GM18907 (cell line): ENCODE results near the gene HJV.

Experiments
- ATAC-seq: cut with Tn5 transposase; IDR thresholded peaks from one replicate; pipeline ENCODE4 v1.9.1; 2021; ENCODE audit warnings: mild to moderate bottlenecking, moderate library complexity; ENCODE audit not compliant: unreplicated experiment

Gene HJV

DNA sequence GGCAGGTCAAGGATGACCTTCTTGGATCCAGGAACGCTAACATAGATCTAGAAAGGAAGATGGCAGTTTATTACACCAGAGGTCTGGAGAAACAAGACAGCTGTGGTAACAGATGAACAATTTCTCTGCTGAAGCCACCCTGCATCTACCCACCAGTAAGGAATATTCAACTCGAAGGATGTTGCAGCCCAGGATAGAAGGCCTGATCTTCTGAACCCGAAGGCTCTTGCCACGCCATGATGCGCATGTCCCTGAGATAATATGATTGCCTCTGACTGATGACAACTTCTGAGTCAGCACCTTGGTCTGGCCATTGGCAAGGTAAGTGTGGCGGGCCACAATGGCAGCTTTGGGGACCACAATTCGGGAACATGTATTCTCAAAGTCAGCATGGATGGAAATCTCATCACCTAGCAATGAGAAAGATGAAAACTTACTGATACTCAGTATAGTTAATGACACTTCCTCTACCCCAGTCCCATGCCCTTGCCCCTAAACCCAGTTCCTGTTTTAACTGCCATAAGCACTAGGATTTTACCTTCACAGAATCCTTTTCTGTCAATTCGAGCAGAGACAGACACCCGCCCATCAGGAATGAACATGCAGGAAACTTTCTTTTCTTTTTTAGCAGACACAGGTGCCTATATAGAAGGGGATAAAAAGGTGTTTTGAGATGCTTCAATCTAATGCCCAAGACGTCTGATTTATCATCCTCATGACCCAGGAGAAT is 27.0 kb downstream of the HJV start:
- no peak for ATAC-seq

DNA sequence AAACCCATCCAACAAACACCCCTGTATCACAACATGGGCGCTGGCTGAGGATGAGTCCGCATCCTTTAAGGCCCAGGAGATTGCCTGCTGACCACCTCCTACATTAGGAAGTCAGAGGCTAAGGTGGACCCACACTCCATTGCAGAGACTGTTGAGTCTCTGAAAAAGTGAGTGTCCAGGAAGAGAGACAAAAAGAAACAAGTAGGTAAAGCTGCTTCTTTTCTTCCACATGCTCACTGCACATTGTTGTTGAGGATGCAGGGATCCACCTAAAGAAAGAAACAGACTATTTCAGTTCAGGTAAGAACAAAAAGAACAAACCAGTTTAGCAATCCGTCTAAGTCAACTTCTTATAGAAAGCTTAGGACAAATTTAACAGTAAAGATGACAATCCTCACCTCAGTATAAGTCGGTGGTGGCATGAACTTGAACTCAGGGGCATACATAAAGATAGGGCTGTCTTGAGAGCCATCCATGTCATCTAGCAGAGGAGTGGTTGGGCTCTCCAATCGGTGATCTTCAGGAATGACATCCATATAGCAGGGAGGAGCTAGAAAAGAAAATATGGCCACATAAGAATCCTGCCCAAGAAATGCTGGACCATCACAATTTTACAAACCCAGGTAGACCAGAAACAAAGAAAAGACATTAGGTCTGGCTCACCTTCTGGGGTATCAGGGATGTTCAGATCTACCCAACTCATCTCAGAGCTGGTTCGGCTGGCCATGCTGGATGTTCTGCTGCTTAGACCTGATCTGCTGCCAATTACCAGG is 27.7 kb downstream of the HJV start:
- ATAC-seq, result no peak

DNA sequence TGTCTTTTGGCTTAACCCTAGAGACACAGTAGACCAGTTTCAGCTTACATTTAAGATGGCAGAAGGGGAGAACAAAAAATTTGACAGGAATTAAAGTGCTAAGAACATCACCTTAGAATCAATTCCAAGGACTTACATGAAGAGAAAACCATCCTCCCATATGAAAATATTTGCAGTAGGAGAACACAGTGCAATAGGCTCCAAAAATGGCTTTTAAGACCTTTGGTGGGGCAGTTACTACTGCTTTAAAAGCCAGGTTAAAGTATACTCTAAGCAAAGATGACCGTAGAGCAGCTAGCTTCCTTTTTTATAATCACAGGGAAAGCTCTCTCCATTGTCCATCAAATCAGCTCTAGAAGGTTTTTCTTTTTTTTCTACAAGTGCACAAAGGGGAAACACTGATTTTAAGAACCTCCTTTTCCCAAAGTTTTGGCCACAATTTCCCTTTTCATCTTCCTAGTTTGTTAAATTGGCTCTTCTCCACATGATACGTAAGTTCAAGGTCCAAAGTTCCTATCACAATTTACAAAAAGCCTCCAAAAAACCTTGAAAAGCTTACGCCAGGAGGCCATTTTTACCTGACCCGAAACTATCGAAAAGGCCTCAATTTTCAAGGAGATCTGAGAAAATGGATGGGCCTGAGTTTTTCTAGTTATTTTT is 28.4 kb downstream of the HJV start:
- no peak for ATAC-seq

DNA sequence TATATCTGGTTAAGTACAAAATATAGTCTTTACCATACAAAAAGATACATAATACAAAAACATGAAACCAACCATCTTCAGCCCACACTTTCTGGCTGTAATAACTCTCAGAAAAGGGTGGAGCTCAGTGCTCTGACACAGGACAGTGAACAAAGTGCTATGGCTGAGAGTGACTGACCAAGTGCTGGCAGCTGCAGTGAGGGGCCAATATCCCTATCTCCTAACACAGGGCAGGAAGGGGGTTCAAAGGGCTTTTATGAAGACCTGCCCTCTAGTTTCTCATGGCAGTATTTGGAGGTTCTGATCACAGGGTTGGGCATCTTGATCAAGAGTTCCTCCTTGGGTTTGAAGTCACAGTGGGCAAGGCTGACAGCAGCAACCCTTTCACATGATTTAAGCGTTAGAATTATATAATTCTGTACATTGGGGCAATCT is 29.0 kb downstream of the HJV start:
- no peak for ATAC-seq

DNA sequence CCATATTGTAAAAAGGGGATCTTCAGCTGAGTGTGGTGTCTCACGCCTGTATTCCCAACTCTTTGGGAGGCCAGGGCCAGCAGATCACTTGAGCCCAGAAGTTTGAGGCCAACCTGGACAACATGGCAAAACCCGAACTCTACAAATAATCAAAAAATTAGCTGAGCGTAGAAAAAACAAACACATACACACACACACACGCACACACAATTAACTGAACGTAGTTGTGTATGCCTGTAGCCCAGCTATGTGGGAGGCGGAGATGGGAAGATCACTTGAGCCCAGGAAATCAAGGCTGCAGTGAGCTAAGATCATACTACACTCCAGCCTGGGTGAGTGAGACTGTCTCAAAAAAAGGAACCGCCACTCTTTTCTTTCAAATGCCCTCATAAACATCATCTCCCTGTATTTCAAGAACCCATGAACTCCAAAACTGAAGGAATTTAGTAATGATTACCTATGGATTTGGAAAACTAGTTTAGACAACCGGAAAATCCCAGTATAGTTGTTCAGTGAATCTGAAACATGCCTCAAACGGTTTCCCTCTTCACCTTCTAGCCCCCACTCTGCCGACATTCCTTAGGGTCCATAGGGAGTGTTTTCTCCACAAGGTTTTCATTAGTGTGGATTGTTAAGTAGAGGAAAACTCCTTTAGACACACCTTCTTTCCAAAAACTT is 29.7 kb downstream of the HJV start:
- no peak for ATAC-seq

DNA sequence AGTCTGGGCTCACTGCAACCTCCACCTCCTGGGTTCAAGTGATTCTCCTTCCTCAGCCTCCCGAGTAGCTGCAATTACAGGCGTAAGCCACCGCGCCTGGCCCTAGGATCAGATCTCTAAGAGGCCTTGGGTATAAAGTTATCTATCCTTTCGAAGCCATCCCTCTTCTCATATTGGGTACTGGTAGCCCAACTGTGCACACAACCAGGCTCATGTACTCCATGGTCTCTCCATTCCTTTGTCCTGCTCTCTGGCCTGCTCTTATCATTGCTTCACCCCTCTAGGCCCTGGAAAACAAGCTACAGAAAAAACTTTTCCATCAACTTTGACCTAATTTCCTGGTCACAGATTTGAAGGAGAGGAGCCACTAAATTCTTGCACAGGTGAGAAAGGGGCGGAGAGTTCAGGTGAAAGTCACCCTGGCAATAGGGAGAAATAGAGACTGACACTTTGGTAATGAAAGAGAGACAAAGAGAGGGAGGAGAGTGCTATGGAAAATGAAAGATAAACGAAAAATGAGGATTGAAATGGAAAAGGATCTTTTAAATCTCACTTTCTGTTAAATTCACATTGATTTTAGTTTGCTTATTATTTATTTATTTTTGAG is 31.2 kb downstream of the HJV start:
- ATAC-seq, result no peak

DNA sequence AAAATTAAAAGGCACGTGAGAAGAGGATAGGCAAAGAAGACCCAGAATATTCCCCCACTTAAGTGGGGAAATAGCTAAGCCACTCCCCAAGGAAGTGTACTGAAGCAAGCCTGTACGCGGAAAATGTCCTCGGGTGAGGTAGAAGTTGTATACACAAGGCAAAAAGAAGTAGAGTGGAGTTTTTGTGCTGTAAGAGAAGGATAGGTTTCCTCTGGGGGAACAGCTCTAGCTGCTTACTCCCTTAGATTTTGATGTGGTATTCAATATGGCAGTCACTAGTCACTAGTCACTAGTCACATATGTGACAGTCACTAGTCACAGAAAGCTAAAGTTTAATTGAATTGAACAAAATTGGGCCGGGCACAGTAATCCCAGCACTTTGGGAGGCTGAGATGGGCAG is 32.8 kb downstream of the HJV start:
- ATAC-seq, result no peak

DNA sequence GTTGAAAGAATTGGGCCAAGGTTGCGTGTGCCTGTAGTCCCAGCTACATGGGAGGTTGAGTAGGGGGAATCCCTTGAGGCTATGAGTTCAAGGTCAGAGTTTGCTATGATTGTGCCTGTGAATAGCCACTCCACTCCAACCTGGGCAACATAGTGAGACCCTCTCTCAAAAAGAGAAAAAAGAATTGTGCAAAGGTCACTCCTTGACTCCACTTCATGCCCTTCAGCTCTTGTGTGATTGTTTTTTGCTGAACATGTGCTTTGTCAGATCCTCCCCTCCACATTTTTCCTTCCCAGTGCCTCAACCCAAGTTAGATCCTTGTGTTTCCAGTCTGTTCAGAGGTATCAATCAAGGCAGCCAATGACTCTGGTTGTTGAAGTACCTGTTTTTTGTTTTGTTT is 33.6 kb downstream of the HJV start:
- ATAC-seq, result no peak

DNA sequence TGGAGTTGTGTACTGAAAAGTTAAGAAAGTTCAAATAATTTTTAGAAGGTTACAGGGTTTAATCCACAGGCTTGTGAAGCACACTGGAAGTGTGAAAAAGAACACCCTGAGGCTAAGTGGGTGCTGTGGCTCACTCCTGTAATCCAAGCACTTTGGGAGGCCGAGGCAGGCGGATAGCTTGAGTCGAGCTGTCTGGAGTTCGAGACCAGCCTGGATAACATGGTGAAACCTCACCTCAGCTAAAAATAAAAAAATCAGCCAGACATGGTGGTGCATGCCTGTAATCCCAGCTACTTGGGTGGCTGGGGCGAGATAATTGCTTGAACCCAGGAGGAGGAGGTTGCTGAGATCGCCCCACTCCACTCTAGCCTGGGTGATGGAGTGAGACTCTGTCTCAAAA is 35.0 kb downstream of the HJV start:
- ATAC-seq, result no peak

DNA sequence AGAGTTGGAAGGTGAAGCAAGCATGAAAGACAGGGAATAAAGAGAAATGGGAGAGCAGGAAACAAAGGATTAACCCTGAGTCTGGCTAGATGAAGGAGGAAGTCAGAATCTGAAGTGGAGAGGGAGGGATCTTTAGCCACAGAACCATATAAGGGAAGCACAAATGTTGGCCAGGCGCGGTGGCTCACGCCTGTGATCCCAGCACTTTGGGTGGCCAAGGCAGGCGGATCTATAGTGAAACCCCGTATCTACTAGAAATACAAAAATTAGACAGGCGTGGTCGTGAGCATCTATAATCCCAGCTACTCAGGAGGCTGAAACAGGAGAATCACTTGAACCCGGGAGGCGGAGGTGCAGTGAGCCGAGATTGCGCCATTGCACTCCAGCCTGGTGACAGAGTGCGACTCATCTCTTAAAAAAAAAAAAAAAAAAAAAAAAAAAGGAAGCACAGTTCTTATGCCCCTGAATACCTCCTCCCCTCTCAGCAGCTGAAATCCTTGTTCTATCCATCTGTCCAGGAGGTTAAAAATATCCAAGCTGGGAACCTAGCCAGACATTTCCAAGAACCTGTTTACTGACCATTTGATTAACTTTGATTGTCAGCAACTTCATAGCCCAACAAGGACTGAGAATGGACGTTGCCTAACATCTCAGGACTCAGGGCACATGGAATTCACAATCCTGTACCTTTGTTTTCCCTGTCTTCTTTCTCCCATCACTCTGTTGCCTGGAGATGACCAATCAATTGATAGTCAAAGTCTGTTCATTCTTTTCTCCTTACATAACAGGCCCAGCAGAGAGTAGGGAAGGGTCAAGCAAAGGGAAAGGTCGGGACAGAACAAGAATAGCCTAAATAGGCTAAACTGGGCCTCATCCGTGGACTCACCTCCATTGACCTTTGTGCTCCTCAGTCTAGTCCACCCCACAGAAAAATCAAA is 35.8 kb downstream of the HJV start:
- no peak for ATAC-seq

DNA sequence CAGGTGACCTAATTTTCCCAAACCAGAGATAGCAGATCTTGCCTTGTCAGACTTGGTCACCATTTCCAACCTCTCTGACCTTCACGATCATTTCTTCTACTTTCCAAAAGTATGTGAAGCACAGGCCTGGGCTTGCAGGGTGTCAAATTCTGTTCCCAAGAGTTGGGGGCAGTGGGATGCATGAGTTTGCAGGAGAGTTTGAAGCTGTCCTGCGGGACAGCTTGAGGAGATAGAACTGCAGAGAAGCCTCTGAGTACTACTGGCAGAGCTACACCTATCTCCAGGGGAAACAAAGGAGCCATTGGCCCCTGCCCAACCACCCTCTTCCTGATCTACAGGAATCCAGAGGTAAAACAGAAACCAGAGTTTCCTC is 36.4 kb downstream of the HJV start:
- ATAC-seq, result no peak

DNA sequence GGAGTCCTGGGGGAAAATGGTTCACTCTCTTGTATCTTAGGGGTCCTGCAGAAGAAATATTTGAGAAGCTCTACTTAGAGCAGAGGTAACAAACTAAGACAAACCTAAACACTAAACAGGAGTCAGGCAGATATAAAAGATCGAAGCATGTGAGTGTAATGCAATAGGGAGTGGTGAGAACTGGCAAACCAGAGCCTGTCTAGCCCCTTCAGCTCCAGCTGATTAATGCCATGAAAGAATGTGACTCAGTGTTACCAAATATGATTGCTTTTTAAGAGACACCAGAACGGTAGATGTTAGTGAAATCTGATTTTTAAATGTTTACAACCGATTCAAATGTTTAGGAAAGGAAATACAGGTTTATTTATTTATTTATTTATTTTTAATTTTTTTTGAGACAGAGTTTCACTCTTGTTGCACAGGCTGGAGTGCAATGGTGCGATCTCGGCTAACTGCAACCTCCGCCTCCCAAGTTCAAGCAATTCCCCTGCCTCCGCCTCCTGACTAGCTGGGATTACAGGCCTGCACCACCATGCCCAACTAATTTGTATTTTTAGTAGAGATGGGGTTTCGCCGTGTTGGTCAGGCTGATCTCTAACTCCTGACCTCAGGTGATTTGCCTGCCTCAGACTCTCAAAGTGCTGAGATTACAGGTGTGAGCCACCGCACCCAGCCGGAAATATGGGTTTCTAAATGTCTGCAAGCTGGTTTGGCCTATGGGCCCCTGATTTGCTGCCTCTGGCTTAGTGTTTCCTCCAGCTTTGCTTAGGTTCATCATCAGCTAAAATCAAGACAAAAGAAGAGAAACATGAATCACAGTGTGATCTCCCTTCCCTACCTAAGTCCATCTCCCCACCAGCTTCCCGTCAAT is 37.3 kb downstream of the HJV start:
- ATAC-seq, result no peak

DNA sequence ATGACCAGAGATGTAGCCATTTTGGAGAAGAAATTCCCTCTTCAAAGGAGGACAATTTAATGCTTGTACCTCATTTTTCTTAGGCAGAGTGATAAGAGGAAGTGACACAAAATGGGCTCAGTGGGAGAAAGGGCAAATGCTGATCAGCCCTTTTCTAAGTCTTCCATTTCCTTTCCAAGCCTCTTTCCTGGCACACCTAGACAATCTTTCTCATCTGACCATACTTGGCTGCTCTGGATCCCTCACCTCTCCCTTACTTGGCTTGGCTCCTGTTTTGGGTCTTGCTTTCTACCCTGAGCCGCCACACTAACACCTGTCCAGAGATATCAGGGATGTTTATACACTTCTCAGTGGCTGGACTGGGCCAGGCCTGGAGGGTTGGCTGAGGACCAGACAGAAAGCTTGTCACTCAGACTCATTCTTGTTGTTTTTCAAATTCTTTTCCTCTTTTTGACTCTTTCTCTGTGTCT is 38.3 kb downstream of the HJV start:
- ATAC-seq, result no peak

DNA sequence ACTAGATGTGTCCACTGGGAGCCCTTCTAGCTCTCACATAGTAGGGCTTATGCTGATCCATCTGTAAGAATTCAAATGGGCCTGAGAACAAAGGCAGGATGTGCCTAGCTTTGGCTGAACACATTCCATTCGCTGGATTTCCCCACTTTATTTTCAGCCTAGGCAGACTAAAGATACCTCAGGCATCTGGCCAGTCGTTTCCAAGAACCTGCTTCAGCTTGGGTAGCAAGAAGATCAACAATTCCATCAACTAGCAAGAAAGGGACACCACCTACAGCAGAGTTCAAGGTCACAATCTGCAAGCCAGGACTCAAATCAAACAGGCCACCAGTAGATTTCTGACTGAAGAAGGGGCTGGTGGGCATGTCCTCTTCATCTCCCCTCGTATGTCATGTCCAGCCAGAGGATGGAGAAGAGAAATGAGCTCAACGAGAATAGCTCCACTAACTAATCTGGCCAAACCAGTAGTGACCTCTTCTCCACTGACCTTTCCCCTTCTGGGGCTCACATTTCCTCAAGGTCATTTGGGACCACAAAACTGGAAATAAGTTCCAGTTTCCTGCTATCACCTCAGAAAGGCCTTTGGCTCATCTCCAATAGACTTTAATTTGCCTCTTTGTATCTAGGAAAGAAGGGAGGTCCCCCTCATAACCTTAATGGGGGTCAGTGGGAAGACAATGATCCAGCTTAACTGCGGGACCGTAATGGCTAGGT is 39.4 kb downstream of the HJV start:
- no peak for ATAC-seq

DNA sequence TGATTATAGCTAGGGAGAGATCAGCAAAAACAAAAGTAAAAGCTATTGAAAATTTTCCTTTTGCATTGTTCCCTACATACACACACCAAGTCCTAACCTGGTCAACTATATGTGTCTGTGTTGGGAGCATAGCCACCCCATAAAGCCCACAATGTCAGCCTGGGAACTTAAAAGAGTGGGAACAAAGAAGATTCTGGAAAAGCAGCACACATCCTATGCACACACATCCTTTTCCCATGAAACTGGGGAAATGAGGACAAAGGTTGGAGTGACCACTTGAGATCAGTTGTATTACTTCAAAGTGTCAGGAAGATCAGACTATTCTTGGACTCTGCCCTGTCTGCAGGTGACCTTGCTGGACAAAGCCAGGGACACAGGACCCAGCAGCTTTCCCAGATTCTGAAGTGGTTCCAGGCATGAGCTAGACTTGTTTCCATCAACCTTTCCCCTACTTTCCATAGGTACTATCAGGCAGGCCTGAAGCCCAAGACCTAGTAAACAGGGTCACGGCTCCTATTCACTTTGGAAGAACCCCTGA is 41.0 kb downstream of the HJV start:
- no peak for ATAC-seq

DNA sequence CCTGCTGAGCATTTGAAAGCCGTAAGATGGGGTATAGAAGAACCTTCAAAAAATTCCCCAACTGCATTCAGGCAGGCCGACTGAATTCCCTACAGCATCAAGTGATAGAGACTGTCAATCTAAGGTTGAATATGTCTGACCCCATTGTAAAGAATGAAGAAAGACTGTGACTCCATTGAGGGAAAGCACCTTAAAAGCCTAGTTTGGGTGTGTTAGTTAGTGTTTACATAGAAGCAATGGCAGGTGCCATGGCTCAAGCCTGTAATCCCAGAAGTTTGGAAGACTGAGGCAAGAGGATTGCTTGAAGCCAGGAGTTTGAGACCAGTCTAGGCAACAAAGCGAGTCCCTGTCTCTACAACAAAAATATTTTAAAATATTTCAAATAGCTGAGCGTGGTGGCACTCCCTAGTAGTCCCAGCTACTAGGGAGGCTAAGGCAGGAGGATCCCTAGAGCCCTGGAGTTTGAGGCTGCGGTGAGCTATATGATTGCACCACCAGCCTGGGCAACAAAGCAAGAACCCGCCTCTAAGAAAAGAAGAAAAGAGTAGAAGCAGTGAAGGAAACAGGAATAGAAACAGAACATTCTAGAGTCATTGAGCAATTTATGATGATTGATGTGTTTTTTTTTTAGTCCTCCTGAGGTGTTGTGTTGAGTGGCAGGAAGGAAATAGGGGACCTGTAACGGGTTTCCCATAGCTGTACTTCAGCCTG is 41.6 kb downstream of the HJV start:
- ATAC-seq, result no peak
